IMR-90 (cell line): ENCODE measurements around the gene PHC2. TPM values are rescaled to one million over a fixed set of nuclear protein-coding genes. Genes with fewer than 3 reads are reported as not detected.

ENCODE experiments used
- ATAC-seq: fragments of 200-7000 bp; cut with Tn5 transposase; 2 replicates; pipeline ENCODE4 v1.9.1; 2020; ENCODE audit warnings: low read depth, mild to moderate bottlenecking, moderate library complexity
- BruUV-seq: library from RNA; stranded (reverse); fragments of 400-500 nt; replicated peaks from 2 replicates; lab custom pipeline; 2021; lab: Mats Ljungman, UMichigan
- CTCF ChIA-PET: fragments of 300-600 bp; formaldehyde crosslinking; extraction: SDS; loops from one replicate; lab custom pipeline; 2021; ENCODE audit warnings: antibody characterized with exemption; lab: Yijun Ruan, JAX
- POLR2A ChIA-PET: fragments of 300-600 bp; sonication (Branson Sonifier 250); formaldehyde crosslinking; loops from one replicate; lab custom pipeline; 2022; ENCODE audit warnings: antibody characterized with exemption; ENCODE audit not compliant: unreplicated experiment; lab: Charles Lee
- DNase-seq: peaks from one replicate; pipeline ENCODE4 v3.0.0; 2013
- H2AFZ ChIP-seq: replicated peaks from 2 replicates; pipeline ENCODE3; 2013; ENCODE audit warnings: low read length, mild to moderate bottlenecking; ENCODE audit not compliant: poor library complexity
- H2AK5ac ChIP-seq: 2 replicates; pipeline ENCODE4 v1.6.1; 2013; ENCODE audit warnings: low read depth, low read length, inconsistent platforms
- H2AK9ac ChIP-seq: replicated peaks from 2 replicates; pipeline ENCODE3; 2013; ENCODE audit warnings: mild to moderate bottlenecking, low read depth, low read length, moderate library complexity; ENCODE audit not compliant: poor library complexity
- H2BK120ac ChIP-seq: 2 replicates; pipeline ENCODE4 v1.6.1; 2013; ENCODE audit warnings: low read depth, low read length, inconsistent platforms
- H2BK15ac ChIP-seq: 3 replicates; pipeline ENCODE4 v1.6.1; 2013; ENCODE audit warnings: low read depth, low read length, inconsistent platforms
- H2BK20ac ChIP-seq: 2 replicates; pipeline ENCODE4 v1.6.1; 2013; ENCODE audit warnings: low read depth, mild to moderate bottlenecking, inconsistent platforms, low read length, moderate library complexity
- H2BK5ac ChIP-seq: 2 replicates; pipeline ENCODE4 v1.6.1; 2013; ENCODE audit warnings: mild to moderate bottlenecking, low read depth, low read length, inconsistent platforms; ENCODE audit not compliant: poor library complexity, severe bottlenecking
- H3K14ac ChIP-seq: replicated peaks from 2 replicates; pipeline ENCODE4 v1.6.1; 2013; ENCODE audit warnings: low read depth, low read length, inconsistent platforms
- H3K18ac ChIP-seq: 2 replicates; pipeline ENCODE4 v1.6.1; 2013; ENCODE audit warnings: low read depth, low read length, control low read depth
- H3K23ac ChIP-seq: 2 replicates; pipeline ENCODE4 v1.6.1; 2013; ENCODE audit warnings: low read depth, low read length, inconsistent platforms
- H3K27ac ChIP-seq: 2 replicates; pipeline ENCODE4 v1.5.1; 2013; ENCODE audit warnings: mild to moderate bottlenecking, control low read depth, low read length; ENCODE audit not compliant: insufficient read depth
- H3K27me3 ChIP-seq: 2 replicates; pipeline ENCODE4 v1.6.1; 2013; ENCODE audit warnings: low read length; ENCODE audit not compliant: control insufficient read depth, insufficient read depth
- H3K36me3 ChIP-seq: 2 replicates; pipeline ENCODE4 v1.6.1; 2013; ENCODE audit warnings: low read length, mixed read lengths; ENCODE audit not compliant: control insufficient read depth, insufficient read depth
- H3K4ac ChIP-seq: 2 replicates; pipeline ENCODE4 v1.6.1; 2013; ENCODE audit warnings: low read depth, low read length, inconsistent platforms
- H3K4me1 ChIP-seq: 2 replicates; pipeline ENCODE4 v1.6.1; 2013; ENCODE audit warnings: low read length, mixed read lengths; ENCODE audit not compliant: control insufficient read depth, insufficient read depth
- H3K4me2 ChIP-seq: 2 replicates; pipeline ENCODE4 v1.6.1; 2013; ENCODE audit warnings: low read depth, mild to moderate bottlenecking, control low read depth, low read length, moderate library complexity
- H3K4me3 ChIP-seq: 2 replicates; pipeline ENCODE4 v1.5.1; 2013; ENCODE audit warnings: low read depth, mild to moderate bottlenecking, control low read depth, low read length, moderate library complexity; ENCODE audit not compliant: insufficient read depth
- H3K56ac ChIP-seq: 2 replicates; pipeline ENCODE4 v1.6.1; 2013; ENCODE audit warnings: low read length, inconsistent platforms; ENCODE audit not compliant: insufficient read depth; ENCODE audit errors: extremely low read depth
- H3K79me1 ChIP-seq, 2 experiments: 2 replicates each; pipeline ENCODE4 v1.6.1; 2013; ENCODE audit warnings: low read length in 2 of 2, inconsistent platforms in 1 of 2, low read depth in 1 of 2
- H3K9ac ChIP-seq: 2 replicates; pipeline ENCODE4 v1.6.1; 2013; ENCODE audit warnings: low read depth, low read length, control low read depth
- H3K9me1 ChIP-seq: 2 replicates; pipeline ENCODE4 v1.6.1; 2013; ENCODE audit warnings: low read length, inconsistent platforms; ENCODE audit not compliant: insufficient read depth
- H3K9me3 ChIP-seq: 2 replicates; pipeline ENCODE4 v1.6.1; 2013; ENCODE audit warnings: low read length; ENCODE audit not compliant: control insufficient read depth, insufficient read depth
- H4K20me1 ChIP-seq: 2 replicates; pipeline ENCODE4 v1.6.1; 2013; ENCODE audit warnings: low read length, inconsistent platforms; ENCODE audit not compliant: insufficient read depth
- H4K5ac ChIP-seq: 2 replicates; pipeline ENCODE4 v1.6.1; 2013; ENCODE audit warnings: mild to moderate bottlenecking, low read depth, low read length, control low read depth
- H4K8ac ChIP-seq, 2 experiments: 2 replicates each; pipeline ENCODE4 v1.6.1; 2013; ENCODE audit warnings: low read depth in 2 of 2, low read length in 2 of 2, control low read depth in 1 of 2, inconsistent platforms in 1 of 2
- H4K91ac ChIP-seq: 2 replicates; pipeline ENCODE4 v1.6.1; 2013; ENCODE audit warnings: low read depth, low read length, inconsistent platforms; ENCODE audit not compliant: insufficient read depth
- BHLHE40 ChIP-seq: fragments of 150-350 bp; IDR thresholded peaks from 2 replicates; pipeline ENCODE4 v1.6.1; 2016; ENCODE audit warnings: mild to moderate bottlenecking, low read depth, low read length
- CEBPB ChIP-seq: IDR thresholded peaks from 2 replicates; pipeline ENCODE4 v1.6.1; 2012; ENCODE audit warnings: low read depth, low read length, improper control_type of control experiment
- CHD1 ChIP-seq: IDR thresholded peaks from 2 replicates; pipeline ENCODE4 v1.6.1; 2012; ENCODE audit warnings: low read depth, low read length, improper control_type of control experiment
- CTCF ChIP-seq: conservative IDR thresholded peaks from 2 replicates; pipeline ENCODE4 v1.5.1; 2012; ENCODE audit warnings: mild to moderate bottlenecking, low read depth, low read length, improper control_type of control experiment
- ELK1 ChIP-seq: fragments of 150-350 bp; IDR thresholded peaks from 2 replicates; pipeline ENCODE4 v1.6.1; 2016; ENCODE audit warnings: low read depth, mild to moderate bottlenecking, low read length, moderate library complexity, borderline replicate concordance
- FOS ChIP-seq: fragments of 150-350 bp; IDR thresholded peaks from 2 replicates; pipeline ENCODE4 v1.6.1; 2016; ENCODE audit warnings: low read depth, low read length
- MAFK ChIP-seq: IDR thresholded peaks from 2 replicates; pipeline ENCODE4 v1.6.1; 2012; ENCODE audit warnings: low read depth, low read length, improper control_type of control experiment
- MAZ ChIP-seq: IDR thresholded peaks from 2 replicates; pipeline ENCODE4 v1.6.1; 2012; ENCODE audit warnings: low read depth, mild to moderate bottlenecking, low read length, improper control_type of control experiment, moderate library complexity, borderline replicate concordance
- MXI1 ChIP-seq: IDR thresholded peaks from 2 replicates; pipeline ENCODE4 v1.6.1; 2012; ENCODE audit warnings: low read depth, mild to moderate bottlenecking, low read length, moderate library complexity, borderline replicate concordance
- NFE2L2 ChIP-seq: fragments of 150-350 bp; IDR thresholded peaks from 2 replicates; pipeline ENCODE4 v1.6.1; 2016; ENCODE audit warnings: low read depth, mild to moderate bottlenecking, low read length
- POLR2A ChIP-seq: IDR thresholded peaks from 2 replicates; pipeline ENCODE4 v1.6.1; 2012; ENCODE audit warnings: mild to moderate bottlenecking, low read depth, low read length
- RAD21 ChIP-seq: IDR thresholded peaks from 2 replicates; pipeline ENCODE4 v1.6.1; 2012; ENCODE audit warnings: low read length, improper control_type of control experiment
- RCOR1 ChIP-seq: IDR thresholded peaks from 2 replicates; pipeline ENCODE4 v1.6.1; 2012; ENCODE audit warnings: mild to moderate bottlenecking, low read length, improper control_type of control experiment; ENCODE audit not compliant: insufficient replicate concordance
- RFX5 ChIP-seq: IDR thresholded peaks from 2 replicates; pipeline ENCODE4 v1.8.0; 2012; ENCODE audit warnings: low read depth, mild to moderate bottlenecking, low read length, moderate library complexity
- SMC3 ChIP-seq: fragments of 150-350 bp; IDR thresholded peaks from 2 replicates; pipeline ENCODE4 v1.6.1; 2016; ENCODE audit warnings: low read depth, mild to moderate bottlenecking, antibody characterized with exemption, low read length, moderate library complexity
- WGBS, 2 experiments: methylation state at CpG; one replicate each; pipeline versions ENCODE4 v1.1.5 to v1.1.7; 2013; ENCODE audit warnings: missing lambda C conversion rate in 2 of 2; ENCODE audit not compliant: insufficient read length in 1 of 2; ENCODE audit errors: extremely low coverage in 2 of 2; 5-methylcytosine and 5-hydroxymethylcytosine counted together
- dilution Hi-C: fragments of 300-500 bp; cut with HindIII; formaldehyde crosslinking; loops from one replicate; pipeline ENCODE4 v1.14.3; 2018; ENCODE audit warnings: low sequenced_read_pairs; ENCODE audit not compliant: unreplicated experiment
- in situ Hi-C: fragments of 300-500 bp; cut with MboI; formaldehyde crosslinking; loops from 3 replicates; pipeline ENCODE4 v1.14.3; 2019; ENCODE audit warnings: low sequenced_read_pairs, inconsistent platforms, mixed read lengths
- intact Hi-C: fragments of 100-400 bp; cut with micrococcal nuclease; formaldehyde crosslinking; loops from 2 replicates; pipeline ENCODE4 v1.10.0; 2022
- polyA plus RNA-seq, 3 experiments: library from polyadenylated mRNA; depleted of rRNA; stranded (reverse); fragments of >200 nt; gene quantifications; 2 replicates each; pipeline ENCODE4 v1.2.3, GENCODE V29; 2012; ENCODE audit warnings: low replicate concordance in 1 of 3
- total RNA-seq: library from RNA; depleted of rRNA; stranded (reverse); fragments of >200 nt; gene quantifications from 2 replicates; pipeline ENCODE4 v1.2.3, GENCODE V29; 2012
- TF ChIP-seq, protein P1 (sequence below): fragments of 150-350 bp; IDR thresholded peaks from 2 replicates; pipeline ENCODE4 v1.6.1; 2017; ENCODE audit warnings: mild to moderate bottlenecking, antibody characterized with exemption, low read length, low read depth

PHC2 gene
- total and polyA plus RNA-seq, 2 of the 4 experiments (the other 2 are of a cell fraction), result 46.4 to 98.1 TPM

DNA sequence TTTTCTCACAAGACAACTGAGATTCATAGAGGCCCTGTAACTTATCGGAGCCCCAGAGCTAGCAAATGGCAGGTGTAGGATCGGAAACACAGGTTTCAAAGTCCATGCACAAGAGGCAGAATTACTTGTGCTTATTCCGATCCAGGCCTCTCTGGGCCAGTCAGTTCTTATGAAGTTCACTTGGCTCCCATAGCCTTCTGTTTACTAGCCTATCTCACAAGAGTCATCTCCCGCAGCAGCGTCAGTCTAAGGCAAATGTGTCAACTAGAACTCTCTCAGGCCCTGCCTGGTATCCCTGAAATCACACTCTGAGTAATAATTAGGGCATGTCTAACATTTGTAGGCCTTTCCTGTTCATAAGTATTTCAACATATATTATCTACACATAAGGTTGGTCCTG, 43.3 kb downstream of the PHC2 start:
- ChIA-PET CTCF (interaction anchor here (0.9 kb wide), 1 partner anchor 68 kb away, joined by 3 read pairs; no protein-coding TSS in a partner anchor), POLR2A (no interaction called here)
- Histone ChIP-seq H3K4me2 (no peak overlapping the region), H2BK5ac (peak overlapping the region; percentile 91), H3K4me3 (no peak overlapping the region), H3K4ac (peak overlapping the region; percentile 83), H4K20me1 (no peaks in the 10 kb centered on the region), H3K23ac (peak overlapping the region; percentile 44; the same call in 1 of the 2 replicates), H2AK9ac (no peak overlapping the region), H3K9me3 (no peaks in the 10 kb centered on the region), H3K4me1 (peaks cover 64% of the 10 kb centered on the region), H3K79me1 (peaks cover 26 to 48% of the 10 kb centered on the region in 2 experiments), H3K36me3 (no peaks in the 10 kb centered on the region), H3K27ac (peak overlapping the region; percentile 85), H2AK5ac (peak overlapping the region; percentile 78), H3K27me3 (no peaks in the 10 kb centered on the region), H4K5ac (peak overlapping the region; percentile 59), H4K91ac (peak overlapping the region; percentile 77), H2BK20ac (peak overlapping the region; percentile 61), H3K14ac (peak overlapping the region; percentile 72), H2BK15ac (peak overlapping the region; percentile 65; the same call in 2 of the 3 replicates), H3K18ac (peak overlapping the region; percentile 89), H3K56ac (no peak overlapping the region), H2AFZ (no peak overlapping the region), H2BK120ac (peak overlapping the region; percentile 80), H3K9me1 (peaks cover 30% of the 10 kb centered on the region), H3K9ac (no peak overlapping the region; the same call in 1 of the 2 replicates), H4K8ac (peak overlapping the region; percentile 25 to 75; a peak in 3 of 4 replicates)
- in situ Hi-C loops (no loop called here), dilution Hi-C loops (no loop called here), intact Hi-C loops (no loop called here)
- 70% methylated on average over 2 of the region's 5 CpGs; no CpG with 5 or more reads in 1 of the 2 experiments for WGBS, 2 experiments
- BruUV-seq, result no TSS peak
- TF ChIP-seq MAFK (0 out of 2 replicates have a peak, but pooled peaks have one; percentile 9), ELK1 (no peak), CHD1 (no peak), RAD21 (0 out of 2 replicates have a peak, but pooled peaks have one; percentile 7), MAZ (0 out of 2 replicates have a peak, but pooled peaks have one; percentile 29), BHLHE40 (peak; percentile 34; the same call in 1 of the 2 replicates), FOS (peak; percentile 59), RFX5 (no peak), MXI1 (no peak), RCOR1 (no peak), CEBPB (peak; percentile 83), POLR2A (no peak), CTCF (no peak), SMC3 (no peak), NFE2L2 (no peak)
- TF ChIP-seq, protein P1, sequence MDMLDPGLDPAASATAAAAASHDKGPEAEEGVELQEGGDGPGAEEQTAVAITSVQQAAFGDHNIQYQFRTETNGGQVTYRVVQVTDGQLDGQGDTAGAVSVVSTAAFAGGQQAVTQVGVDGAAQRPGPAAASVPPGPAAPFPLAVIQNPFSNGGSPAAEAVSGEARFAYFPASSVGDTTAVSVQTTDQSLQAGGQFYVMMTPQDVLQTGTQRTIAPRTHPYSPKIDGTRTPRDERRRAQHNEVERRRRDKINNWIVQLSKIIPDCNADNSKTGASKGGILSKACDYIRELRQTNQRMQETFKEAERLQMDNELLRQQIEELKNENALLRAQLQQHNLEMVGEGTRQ, result no peak
- ATAC-seq, result peak; percentile 28
- peak; percentile 94 for DNase-seq
